HG02973 (cell line): ENCODE data around the gene MKX.
A peak's percentile ranks its signal among the peaks of the same experiment; 100 is the strongest.

Experiments
- ATAC-seq: cut with Tn5 transposase; IDR thresholded peaks from one replicate; pipeline ENCODE4 v1.9.1; 2021; ENCODE audit warnings: moderate library complexity; ENCODE audit not compliant: unreplicated experiment

Gene MKX

GRCh38 chr10:27742195-27743011 is 3.2 kb downstream of the MKX start:
- peak; percentile 92 for ATAC-seq

DNA sequence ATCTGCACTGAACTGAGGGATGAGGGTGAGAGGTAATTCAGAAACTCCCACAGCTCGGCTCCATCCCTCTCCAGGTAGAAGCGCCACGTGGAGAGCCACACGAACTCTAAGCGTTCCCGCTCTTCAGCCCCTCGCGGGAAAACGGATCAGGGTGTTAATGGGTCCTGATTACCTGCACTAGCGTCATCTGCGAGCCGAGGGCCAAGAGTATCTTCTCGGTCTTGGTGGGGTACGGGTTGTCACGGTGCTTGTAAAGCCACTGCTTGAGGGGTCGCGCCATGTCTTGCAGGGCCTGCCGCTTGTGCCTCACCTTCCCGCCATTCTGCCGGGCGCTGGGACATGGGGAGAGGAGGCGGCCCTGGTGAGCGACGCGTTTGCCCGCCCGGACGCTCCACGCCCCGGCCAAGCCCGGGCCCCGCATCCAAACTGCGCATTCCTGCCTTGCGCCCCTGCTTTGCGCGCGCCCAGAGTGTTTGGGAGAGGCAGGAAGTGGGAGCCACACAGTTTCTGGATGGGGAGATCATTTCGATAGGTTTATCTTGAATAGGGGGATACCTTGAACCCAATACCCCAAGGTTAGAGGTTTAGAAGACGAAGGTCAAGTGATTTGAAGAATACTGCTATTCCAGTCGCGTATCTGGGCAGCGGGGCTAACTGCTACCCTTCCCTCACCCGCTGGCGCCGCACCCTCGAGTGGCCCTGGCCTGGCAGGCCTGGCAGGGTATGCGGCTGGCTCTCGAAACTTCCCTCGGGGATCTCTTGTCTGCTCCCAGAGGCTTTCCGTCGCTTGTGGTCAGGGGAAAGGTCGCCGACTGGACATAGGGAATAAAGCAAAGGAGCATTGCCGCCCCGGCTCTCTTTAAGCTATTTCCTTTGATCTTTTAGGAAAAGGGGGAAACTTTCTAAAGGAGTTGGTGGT is 4.2 kb downstream of the MKX start:
- ATAC-seq = no peak

DNA sequence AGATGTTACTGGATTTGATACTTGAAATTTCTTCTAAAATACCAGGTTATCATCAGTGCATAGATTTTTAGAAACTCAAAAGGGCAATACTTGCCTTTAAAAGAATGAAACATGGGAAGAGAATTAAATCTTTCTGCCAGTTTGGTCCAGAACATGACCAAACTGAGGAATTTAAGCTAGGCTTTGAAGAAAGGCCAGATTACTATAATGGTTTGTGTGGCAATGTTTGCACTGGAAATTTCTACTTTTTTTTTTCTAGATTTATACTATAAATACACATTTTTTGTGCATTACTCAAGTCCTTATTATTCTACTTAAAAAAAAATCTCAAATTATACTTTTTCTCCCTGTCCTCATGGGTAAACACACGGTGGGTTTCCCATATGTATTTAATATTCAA is 9.2 kb downstream of the MKX start:
- no peak for ATAC-seq

DNA sequence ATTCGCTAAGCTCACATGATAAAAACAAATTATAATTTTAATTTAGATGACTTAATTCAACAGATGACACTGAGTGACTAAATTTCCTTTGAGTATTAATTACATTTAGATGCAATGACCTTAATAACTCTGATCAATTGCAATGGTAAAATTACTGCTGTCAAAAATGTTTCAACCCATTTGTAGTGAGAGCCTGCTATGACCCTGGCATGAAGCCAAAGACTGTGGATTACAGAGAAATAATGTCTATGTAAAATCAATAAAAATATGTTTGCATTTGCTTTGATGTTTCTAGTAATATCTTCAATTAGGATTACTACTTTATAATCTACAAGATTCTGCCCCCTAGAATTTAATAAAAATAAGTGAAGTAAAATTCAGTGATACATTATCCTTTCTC is 15.6 kb downstream of the MKX start:
- no peak for ATAC-seq

DNA sequence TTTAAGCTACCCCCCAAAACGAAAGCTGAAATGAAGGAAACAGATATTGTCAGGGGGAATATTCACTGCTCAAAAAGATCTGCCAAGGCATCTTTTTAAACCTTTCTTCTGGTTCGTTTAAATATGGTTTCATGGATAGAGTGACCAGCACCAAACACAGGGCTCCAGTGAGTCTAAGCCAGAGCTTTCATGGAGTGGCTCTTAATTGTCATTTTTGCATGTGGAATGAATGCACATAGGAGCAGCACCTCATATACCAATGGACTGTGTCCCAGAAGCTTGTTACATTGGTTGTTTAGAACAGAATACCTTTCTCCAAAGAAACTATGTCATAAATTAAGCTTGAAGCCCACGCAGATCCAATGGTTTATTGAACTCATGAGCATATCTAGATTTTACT is 17.3 kb downstream of the MKX start:
- ATAC-seq = no peak

DNA sequence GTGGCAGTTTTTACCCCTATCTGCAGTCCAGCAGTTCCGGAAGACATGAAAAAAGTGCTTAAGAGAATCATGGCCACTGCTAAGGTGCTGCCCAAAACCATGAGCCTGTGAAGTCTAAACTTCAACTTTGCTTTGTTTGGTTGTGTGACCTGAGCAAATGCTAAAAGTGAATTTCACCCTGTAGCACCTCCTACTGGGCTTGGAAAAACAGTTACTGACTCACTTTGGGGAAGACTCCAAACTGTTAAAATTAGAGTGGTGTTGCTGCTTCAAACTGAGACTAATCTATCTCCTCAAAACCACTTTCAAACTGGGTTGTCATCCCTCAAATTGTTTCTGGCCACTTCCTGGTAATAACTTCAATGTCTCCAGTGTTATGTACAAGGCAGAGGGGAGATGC is 21.3 kb downstream of the MKX start:
- no peak for ATAC-seq

DNA sequence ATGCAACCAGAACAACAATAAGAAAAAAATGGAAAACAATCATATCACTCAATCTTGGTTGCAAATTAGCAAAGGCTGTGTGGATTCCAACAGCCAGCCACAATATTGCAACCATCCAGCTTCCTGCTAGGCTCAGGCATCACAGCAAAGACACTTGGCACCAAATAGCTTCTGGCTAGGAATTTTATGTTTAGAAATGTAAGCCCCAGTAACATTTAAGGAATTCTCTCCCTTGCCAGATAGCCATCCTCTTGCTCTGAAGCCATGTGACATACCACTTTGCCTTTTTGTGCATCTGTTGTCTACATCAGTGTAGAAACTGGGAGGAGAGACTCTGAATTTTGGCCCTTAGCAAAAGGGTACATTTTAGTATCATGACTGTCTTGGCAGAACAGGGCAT is 22.2 kb downstream of the MKX start:
- no peak for ATAC-seq

GRCh38 chr10:27720529-27720928 is 25.1 kb downstream of the MKX start:
- no peak for ATAC-seq

GRCh38 chr10:27719052-27719451 is 26.6 kb downstream of the MKX start:
- ATAC-seq = no peak

GRCh38 chr10:27717861-27718260 is 27.8 kb downstream of the MKX start:
- no peak for ATAC-seq

- no peak for ATAC-seq
Observed at GRCh38 chr10:27717224-27717623, 28.4 kb downstream of the MKX start.

- ATAC-seq = no peak
Observed at GRCh38 chr10:27716521-27716920, 29.1 kb downstream of the MKX start.

DNA sequence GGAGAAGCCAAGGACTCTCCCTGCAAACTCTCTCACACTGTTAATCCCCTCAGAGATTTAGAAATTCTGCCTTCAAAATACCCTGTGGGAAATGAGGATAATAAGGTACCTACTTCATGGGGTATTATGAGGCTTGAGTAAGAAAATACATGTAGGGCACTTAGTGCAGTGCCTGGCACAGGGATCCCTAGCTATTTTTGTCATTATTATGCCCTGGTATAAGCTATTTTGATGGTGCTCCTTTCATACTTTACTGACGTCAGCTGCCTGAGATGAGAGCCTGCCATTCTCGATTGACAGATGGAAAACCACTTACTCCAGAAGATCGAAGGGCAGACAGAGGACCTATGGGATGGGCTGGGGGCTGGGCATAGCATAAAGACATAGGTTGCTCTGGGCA is 30.1 kb downstream of the MKX start:
- ATAC-seq = no peak

DNA sequence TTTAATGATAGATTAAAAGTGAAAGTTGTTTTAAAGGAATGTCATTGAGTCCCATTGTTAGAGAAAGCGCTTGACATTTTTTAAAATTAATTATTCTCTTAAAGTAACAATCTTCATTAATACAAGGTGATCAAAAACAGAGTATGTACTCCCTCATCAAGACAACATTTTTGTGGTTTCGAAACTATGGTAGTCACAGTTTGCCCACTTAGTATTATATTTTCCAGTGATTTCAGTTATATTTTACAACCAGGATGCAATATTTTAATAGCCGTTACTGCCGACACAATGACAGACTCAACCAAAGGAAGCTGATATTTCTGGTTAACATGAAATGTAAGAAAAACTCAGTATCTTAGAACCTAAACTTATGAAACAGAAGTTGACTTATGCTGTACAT is 31.3 kb downstream of the MKX start:
- no peak for ATAC-seq

DNA sequence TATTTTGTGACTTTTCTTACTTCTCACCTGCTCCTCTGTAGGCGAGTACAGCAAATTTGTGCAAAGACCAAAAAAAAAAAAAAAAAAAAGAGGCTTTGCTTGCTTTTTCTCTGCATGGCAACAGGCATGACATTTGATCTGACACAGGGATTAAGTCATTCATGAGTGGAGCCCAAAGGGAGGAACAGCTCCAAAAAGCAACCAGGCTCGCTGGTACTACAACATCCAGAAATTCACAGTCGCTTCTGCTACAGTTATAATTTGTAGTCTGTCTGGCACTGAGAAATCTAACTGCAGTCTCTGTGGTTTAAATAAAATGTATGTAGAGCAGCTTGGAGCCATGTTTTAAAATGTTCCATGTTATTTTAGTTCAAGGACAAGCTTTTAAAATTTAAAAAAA is 31.7 kb downstream of the MKX start:
- ATAC-seq = no peak

DNA sequence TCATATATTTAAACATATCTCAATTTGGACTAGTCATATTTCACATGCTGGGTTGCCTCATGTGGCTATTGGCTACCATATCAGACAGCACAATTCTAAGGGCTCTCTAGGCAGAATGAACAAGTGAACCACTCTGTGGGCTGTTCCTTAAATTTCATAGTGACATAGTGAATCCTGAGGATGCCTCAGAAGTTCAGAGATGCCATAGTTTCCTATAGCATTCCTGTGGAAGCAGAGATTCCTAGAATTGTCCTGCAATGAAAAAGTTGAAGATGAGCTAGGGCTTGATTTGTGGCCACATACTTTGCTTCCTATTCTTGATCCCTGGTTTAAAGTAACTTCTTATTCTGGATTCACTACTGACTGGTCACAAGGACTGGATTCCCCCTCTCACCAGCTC is 35.6 kb downstream of the MKX start:
- no peak for ATAC-seq

GRCh38 chr10:27709304-27709703 is 36.3 kb downstream of the MKX start:
- ATAC-seq = no peak

DNA sequence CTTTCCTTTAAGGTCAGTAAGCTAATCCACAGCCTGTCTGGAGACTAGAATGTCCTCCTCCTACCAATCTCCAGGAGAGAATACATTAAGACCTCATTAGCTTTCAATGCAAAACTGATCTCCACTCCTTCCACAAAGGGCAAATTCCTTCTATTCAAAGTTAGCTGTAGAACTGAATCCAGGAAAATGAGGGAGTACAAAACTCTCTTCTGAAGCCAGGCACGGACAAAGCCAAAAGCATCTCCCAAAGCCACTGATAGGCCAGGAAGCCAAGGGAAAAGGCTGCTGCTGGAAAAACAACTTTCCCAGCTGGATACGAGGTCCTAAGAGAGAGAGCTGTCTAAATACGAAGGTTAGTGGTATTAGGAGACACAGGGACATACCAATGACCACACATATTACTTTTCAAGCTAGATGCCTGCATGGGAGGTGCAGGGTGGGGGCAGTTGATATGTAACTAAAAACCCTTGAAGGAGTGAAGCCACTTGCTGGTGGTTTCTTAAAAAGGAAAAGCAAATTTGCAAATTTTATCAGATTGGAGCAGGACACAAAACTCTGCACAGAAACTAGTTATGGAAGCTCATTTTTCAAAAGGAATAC is 43.6 kb downstream of the MKX start:
- ATAC-seq = no peak

GRCh38 chr10:27699776-27700175 is 45.8 kb downstream of the MKX start:
- ATAC-seq = no peak

DNA sequence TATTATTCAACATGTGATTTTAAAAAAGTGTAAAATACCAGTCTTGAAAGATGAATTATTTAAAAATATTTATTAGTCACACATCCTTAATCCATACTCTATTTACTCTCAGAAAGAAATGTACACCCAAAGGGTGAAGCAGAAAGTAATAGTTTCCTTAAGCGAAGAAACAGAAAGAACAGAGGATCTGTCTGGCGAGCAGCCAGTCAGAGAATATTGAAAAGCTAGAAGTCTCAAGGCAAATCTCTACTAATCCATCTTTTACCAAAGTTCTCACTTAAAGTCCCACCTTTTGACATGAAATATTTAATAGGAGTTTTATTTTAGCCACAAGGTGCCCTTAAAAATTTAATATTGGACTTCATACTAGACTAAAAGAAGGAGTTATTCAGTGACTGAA is 46.7 kb downstream of the MKX start:
- no peak for ATAC-seq

- ATAC-seq = no peak
Observed at GRCh38 chr10:27696466-27696865, 49.2 kb downstream of the MKX start.

- ATAC-seq = no peak
Observed at GRCh38 chr10:27695706-27696105, 49.9 kb downstream of the MKX start.
